H1 (cell line): ENCODE data around the gene OS9. TPM values are rescaled to one million over a fixed set of nuclear protein-coding genes. Genes with fewer than 3 reads are reported as not detected.
A peak's percentile ranks its signal among the peaks of the same experiment; 100 is the strongest.

Experiments
- CTCF ChIA-PET: fragments of 300-600 bp; sonication (Branson Sonifier 250); formaldehyde crosslinking; loops from one replicate; lab custom pipeline; 2021; ENCODE audit not compliant: partially characterized antibody; lab: Charles Lee
- POLR2A ChIA-PET: fragments of 300-600 bp; sonication (Branson Sonifier 250); formaldehyde crosslinking; loops from one replicate; lab custom pipeline; 2021; ENCODE audit warnings: inconsistent platforms; ENCODE audit not compliant: partially characterized antibody; lab: Charles Lee
- DNase-seq, 2 experiments: peaks; one replicate each; pipeline versions ENCODE4 v3.0.0 to v3.0.0-alpha.2; 2010 to 2022; ENCODE audit warnings: low spot score in 2 of 2, low read depth in 1 of 2, mixed read lengths in 1 of 2
- FAIRE-seq: peaks from 2 replicates; lab custom pipeline; 2011; peaks lifted over from hg19 to GRCh38; lab: Jason Lieb, UNC
- H2AFZ ChIP-seq: 2 replicates; pipeline ENCODE4 v1.8.1; 2012; ENCODE audit warnings: low read length, inconsistent platforms
- H2AK5ac ChIP-seq: 2 replicates; pipeline ENCODE4 v1.6.1; 2013; ENCODE audit warnings: low read depth, low read length
- H2BK120ac ChIP-seq: replicated peaks from 2 replicates; pipeline ENCODE3; 2013; ENCODE audit warnings: low read depth, low read length, inconsistent platforms
- H2BK12ac ChIP-seq: 2 replicates; pipeline ENCODE4 v1.6.1; 2013; ENCODE audit warnings: low read depth, low read length
- H2BK15ac ChIP-seq: 2 replicates; pipeline ENCODE4 v1.6.1; 2013; ENCODE audit warnings: low read length
- H2BK20ac ChIP-seq: 2 replicates; pipeline ENCODE4 v1.6.1; 2013; ENCODE audit warnings: low read length
- H2BK5ac ChIP-seq: 2 replicates; pipeline ENCODE4 v1.6.1; 2013; ENCODE audit warnings: low read depth, low read length
- H3K14ac ChIP-seq: 2 replicates; pipeline ENCODE4 v1.6.1; 2013; ENCODE audit warnings: inconsistent platforms; ENCODE audit not compliant: insufficient read length
- H3K18ac ChIP-seq: 2 replicates; pipeline ENCODE4 v1.6.1; 2013; ENCODE audit warnings: low read length; ENCODE audit errors: extremely low read depth
- H3K23ac ChIP-seq: 2 replicates; pipeline ENCODE4 v1.6.1; 2013; ENCODE audit warnings: inconsistent platforms; ENCODE audit not compliant: insufficient read length
- H3K23me2 ChIP-seq: 2 replicates; pipeline ENCODE4 v1.6.1; 2013; ENCODE audit warnings: low read depth, low read length
- H3K27ac ChIP-seq: 2 replicates; pipeline ENCODE4 v1.6.1; 2011; ENCODE audit warnings: low read depth, low read length, inconsistent platforms
- H3K27me3 ChIP-seq, 4 experiments: replicated peaks in 1 of 4; 1 replicate in 1 of 4; 2 replicates in 3 of 4; pipeline versions ENCODE4 v1.6.1 to v1.8.1; 2011 to 2013; ENCODE audit warnings: low read length in 3 of 4, mild to moderate bottlenecking in 3 of 4, inconsistent platforms in 2 of 4, mixed read lengths in 2 of 4, moderate library complexity in 1 of 4; ENCODE audit not compliant: control insufficient read depth in 3 of 4, insufficient read depth in 3 of 4; ENCODE audit errors: extremely low read depth in 1 of 4
- H3K36me3 ChIP-seq, 4 experiments: 2 replicates each; pipeline versions ENCODE4 v1.6.1 to v1.8.1; 2011 to 2013; ENCODE audit warnings: mild to moderate bottlenecking in 4 of 4, low read length in 3 of 4, moderate library complexity in 2 of 4, control low read depth in 1 of 4, inconsistent platforms in 1 of 4; ENCODE audit not compliant: insufficient read depth in 4 of 4, control insufficient read depth in 2 of 4
- H3K4ac ChIP-seq: replicated peaks from 2 replicates; pipeline ENCODE3; 2013; ENCODE audit warnings: low read length, low read depth, mixed read lengths, inconsistent platforms; ENCODE audit not compliant: insufficient read length
- H3K4me1 ChIP-seq, 4 experiments: replicated peaks in 1 of 4; 1 replicate in 1 of 4; 2 replicates in 3 of 4; pipeline versions ENCODE4 v1.6.1 to v1.8.1; 2011 to 2013; ENCODE audit warnings: low read length in 3 of 4, inconsistent platforms in 2 of 4, mixed read lengths in 1 of 4; ENCODE audit not compliant: insufficient read depth in 4 of 4, control insufficient read depth in 3 of 4
- H3K4me2 ChIP-seq, 2 experiments: 2 replicates each; pipeline versions ENCODE4 v1.6.1 to v1.8.1; 2011 to 2013; ENCODE audit warnings: low read depth in 2 of 2, low read length in 2 of 2, control low read depth in 1 of 2, inconsistent platforms in 1 of 2, mild to moderate bottlenecking in 1 of 2; ENCODE audit not compliant: insufficient read depth in 1 of 2
- H3K4me3 ChIP-seq, 4 experiments: fragments of 200-600, 300-600 bp in 1 of 4; sonication (generic), shearing (Covaris generic), sonication (Bioruptor Twin) in 1 of 4; 2 replicates each; pipeline versions ENCODE4 v1.5.1 to v1.8.1; 2011 to 2016; ENCODE audit warnings: low read length in 4 of 4, low read depth in 3 of 4, control low read depth in 2 of 4, inconsistent platforms in 2 of 4, mild to moderate bottlenecking in 2 of 4, mixed read lengths in 1 of 4, moderate library complexity in 1 of 4; ENCODE audit not compliant: insufficient read depth in 2 of 4; ENCODE audit errors: extremely low read depth in 1 of 4
- H3K56ac ChIP-seq: replicated peaks from 2 replicates; pipeline ENCODE3; 2013; ENCODE audit warnings: low read depth, mild to moderate bottlenecking, mixed read lengths, low read length, inconsistent platforms; ENCODE audit not compliant: insufficient read length
- H3K79me1 ChIP-seq: 2 replicates; pipeline ENCODE4 v1.6.1; 2013; ENCODE audit warnings: low read depth, low read length, control low read depth
- H3K79me2 ChIP-seq, 2 experiments: 2 replicates each; pipeline versions ENCODE4 v1.6.1 to v1.8.1; 2012 to 2013; ENCODE audit warnings: low read length in 2 of 2, mild to moderate bottlenecking in 2 of 2, inconsistent platforms in 1 of 2; ENCODE audit not compliant: insufficient read depth in 2 of 2, control insufficient read depth in 1 of 2
- H3K9ac ChIP-seq, 4 experiments: replicated peaks in 1 of 4; 1 replicate in 1 of 4; 2 replicates in 3 of 4; pipeline versions ENCODE4 v1.6.1 to v1.8.1; 2011 to 2013; ENCODE audit warnings: low read depth in 3 of 4, low read length in 3 of 4, control low read depth in 2 of 4, mild to moderate bottlenecking in 2 of 4, moderate library complexity in 2 of 4, inconsistent platforms in 1 of 4; ENCODE audit errors: extremely low read depth in 1 of 4
- H3K9me3 ChIP-seq, 2 experiments: 2 replicates each; pipeline versions ENCODE4 v1.6.1 to v1.8.1; 2012 to 2013; ENCODE audit warnings: mild to moderate bottlenecking in 2 of 2, moderate library complexity in 2 of 2, control low read depth in 1 of 2, inconsistent platforms in 1 of 2, low read depth in 1 of 2, low read length in 1 of 2, mixed read lengths in 1 of 2; ENCODE audit not compliant: insufficient read depth in 2 of 2
- H4K20me1 ChIP-seq, 2 experiments: replicated peaks in 1 of 2; 2 replicates each; pipeline versions ENCODE3 to v1.8.1; 2011 to 2013; ENCODE audit warnings: inconsistent platforms in 2 of 2, low read length in 2 of 2, mild to moderate bottlenecking in 1 of 2; ENCODE audit not compliant: insufficient read depth in 2 of 2, control insufficient read depth in 1 of 2
- H4K5ac ChIP-seq: 2 replicates; pipeline ENCODE4 v1.6.1; 2013; ENCODE audit warnings: low read length, low read depth, mixed read lengths, inconsistent platforms; ENCODE audit not compliant: insufficient read length
- H4K8ac ChIP-seq: 2 replicates; pipeline ENCODE4 v1.8.0; 2013; ENCODE audit warnings: mild to moderate bottlenecking, moderate library complexity, low read length, inconsistent platforms; ENCODE audit not compliant: insufficient read depth; ENCODE audit errors: extremely low read depth
- H4K91ac ChIP-seq: replicated peaks from 2 replicates; pipeline ENCODE3; 2013; ENCODE audit warnings: low read length, mixed read lengths, inconsistent platforms; ENCODE audit not compliant: insufficient read length
- CTBP2 ChIP-seq: IDR thresholded peaks from 2 replicates; pipeline ENCODE4 v1.7.0; 2011; ENCODE audit warnings: borderline replicate concordance, mild to moderate bottlenecking, moderate library complexity, mixed read lengths, low read length; ENCODE audit not compliant: insufficient read depth, insufficient read length
- GABPA ChIP-seq: IDR thresholded peaks from 2 replicates; pipeline ENCODE4 v1.6.1; 2011; ENCODE audit warnings: mild to moderate bottlenecking, low read length, moderate library complexity, borderline replicate concordance; ENCODE audit not compliant: insufficient read depth
- ZNF274 ChIP-seq: IDR thresholded peaks from 2 replicates; pipeline ENCODE4 v1.7.0; 2012; ENCODE audit warnings: low read length, borderline replicate concordance; ENCODE audit errors: extremely low read depth
- WGBS, 2 experiments: shearing (Covaris generic) in 1 of 2; methylation state at CpG; one replicate each; pipeline versions ENCODE4 v1.1.6 to v1.1.7; 2013 to 2015; ENCODE audit warnings: low lambda C conversion rate in 2 of 2, mixed read lengths in 2 of 2, inconsistent platforms in 1 of 2, low coverage in 1 of 2, missing lambda C conversion rate in 1 of 2; ENCODE audit not compliant: insufficient replicate concordance in 2 of 2, insufficient coverage in 1 of 2, insufficient read length in 1 of 2; ENCODE audit errors: extremely low coverage in 1 of 2, missing lambda C conversion rate in 1 of 2; 5-methylcytosine and 5-hydroxymethylcytosine counted together
- polyA plus RNA-seq, 7 experiments: library from polyadenylated mRNA; depleted of rRNA in 3 of 7; stranded (reverse) in 5 of 7; unstranded in 2 of 7; fragments of >200 nt in 5 of 7; fragments of 200-250 nt in 2 of 7; gene quantifications; 1 replicate in 5 of 7; 2 replicates in 1 of 7; 4 replicates in 1 of 7; pipeline versions ENCODE4 v1.2.1 to v1.2.3, GENCODE V29; 2011 to 2013; ENCODE audit warnings: missing spikeins in 2 of 7, mixed read lengths in 2 of 7
- total RNA-seq: library from RNA; stranded (reverse); fragmentation: NEBNext Ultra II Directional; extraction: Animal tissue kit (Norgen Biotek cat#: 25700); gene quantifications from 2 replicates; pipeline ENCODE4 v1.2.1, GENCODE V29; 2021

The OS9 gene
- total and polyA plus RNA-seq, 2 of the 8 experiments (the other 6 are each of a cell fraction or from before 2014, with no cell fraction given): 71.0 to 108 TPM

DNA sequence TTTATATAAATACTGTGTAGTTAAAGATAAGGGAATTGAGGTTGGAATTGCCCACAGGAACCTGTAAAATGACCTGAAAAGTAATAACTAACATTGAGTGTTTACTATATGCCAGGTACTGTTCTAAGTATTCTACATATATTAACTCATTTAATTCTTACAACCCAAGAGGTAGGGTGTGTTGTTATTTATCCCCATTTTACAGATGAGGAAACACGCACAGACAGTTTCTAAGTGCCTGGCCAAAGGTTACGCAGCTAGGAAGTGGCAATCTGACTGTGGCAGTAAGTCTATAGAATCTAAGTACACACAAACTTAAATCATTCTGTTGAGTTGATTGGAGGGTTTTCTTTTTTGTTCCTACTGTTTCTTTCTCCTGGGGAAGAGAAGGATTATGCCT is 49.8 kb downstream of the OS9 start:
- H3K79me1 ChIP-seq: peaks cover 6% of the 10 kb centered on the region
- H4K20me1 ChIP-seq: peaks cover 0 to 2% of the 10 kb centered on the region in 2 experiments
- peaks cover 16 to 32% (median 28%) of the 10 kb centered on the region in 4 experiments for H3K27me3 ChIP-seq
- H3K18ac ChIP-seq: no peak overlapping the region
- ChIA-PET POLR2A (interaction anchor here (1.0 to 4.4 kb wide), 8 partner anchors 12 to 135 kb away, joined by 3 to 35 read pairs (median 4); partner anchors contain the start of genes CYP27B1, MARCHF9 and OS9), CTCF (interaction anchor here (1.2 to 11.2 kb wide), 5 partner anchors 8 to 159 kb away, joined by 3 to 149 read pairs (median 5); no protein-coding TSS in a partner anchor)
- H2BK120ac ChIP-seq: no peak overlapping the region
- peaks cover 10 to 27% (median 22%) of the 10 kb centered on the region in 4 experiments for H3K36me3 ChIP-seq
- no peak overlapping the region for H3K14ac ChIP-seq
- H4K8ac ChIP-seq: no peak overlapping the region
- no peak overlapping the region for H3K56ac ChIP-seq
- peaks cover 4% of the 10 kb centered on the region for H3K23me2 ChIP-seq
- H2BK20ac ChIP-seq: no peak overlapping the region
- H3K79me2 ChIP-seq: no peaks in the 10 kb centered on the region
- no peak overlapping the region for H3K4ac ChIP-seq
- DNase-seq: no peak
- H3K4me1 ChIP-seq: peaks cover 0 to 15% (median 6%) of the 10 kb centered on the region in 4 experiments; a peak in 5 of 7 replicates
- H3K9me3 ChIP-seq: no peaks in the 10 kb centered on the region
- no peak overlapping the region for H4K91ac ChIP-seq
- no peak for FAIRE-seq
- H2BK5ac ChIP-seq: no peak overlapping the region
- no peak overlapping the region for H3K23ac ChIP-seq
- no peak overlapping the region for H2BK15ac ChIP-seq
- H2AK5ac ChIP-seq: 0 out of 2 replicates have a peak overlapping the region, but pooled peaks have one; percentile 25
- H4K5ac ChIP-seq: no peak overlapping the region
- peak overlapping the region in 1 of 2 experiments; percentile 97; a peak in 1 of 4 replicates for H3K4me2 ChIP-seq
- H3K27ac ChIP-seq: no peak overlapping the region
- H3K4me3 ChIP-seq: 0 out of 8 replicates have a peak overlapping the region, but pooled peaks of 1 of the 4 experiments have one; percentile 75
- H2AFZ ChIP-seq: no peak overlapping the region
- no peak overlapping the region for H3K9ac ChIP-seq
- peak overlapping the region; percentile 92; the same call in 1 of the 2 replicates for H2BK12ac ChIP-seq
- WGBS, 2 experiments: 98% methylated on average over 2 of the region's 2 CpGs; no CpG with 5 or more reads in 1 of the 2 experiments
- TF ChIP-seq GABPA: no peak
- TF ChIP-seq CTBP2: no peak
- no peak for TF ChIP-seq ZNF274
